Mucosa of descending colon (tissue), 3 donors: Measurements from ENCODE around the gene CCDC182. TPM values are rescaled to one million over a fixed set of nuclear protein-coding genes. Genes with fewer than 3 reads are reported as not detected.

Source experiments
- ATAC-seq: fragments of 200-7000 bp; cut with Tn5 transposase; one replicate; pipeline ENCODE4 v1.9.1; 2020; ENCODE audit warnings: mild to moderate bottlenecking, moderate library complexity
- DNase-seq, 3 donors: peaks; one replicate each; pipeline ENCODE4 v3.0.0-alpha.2; 2020
- H3K36me3 ChIP-seq: fragments of 200-600 bp; one replicate; pipeline ENCODE4 v1.8.0; 2021; ENCODE audit warnings: low read depth, mild to moderate bottlenecking
- H3K4me1 ChIP-seq: fragments of 200-600 bp; one replicate; pipeline ENCODE4 v1.8.0; 2021; ENCODE audit warnings: low read depth, mild to moderate bottlenecking
- H3K4me3 ChIP-seq: fragments of 200-600 bp; one replicate; pipeline ENCODE4 v1.8.0; 2021; ENCODE audit warnings: mild to moderate bottlenecking
- H3K9me3 ChIP-seq: fragments of 200-600 bp; one replicate; pipeline ENCODE4 v1.8.0; 2021; ENCODE audit warnings: mild to moderate bottlenecking
- intact Hi-C, 2 donors: fragments of 100-400 bp; cut with DNase I in 1 of 2; cut with micrococcal nuclease in 1 of 2; formaldehyde crosslinking; loops; one replicate each; pipeline versions ENCODE4 v1.11.0 to v1.11.1; 2022; cut with DNase I, micrococcal nuclease
- total RNA-seq, 3 donors: library from RNA; stranded (reverse); fragmentation: NEBNext Ultra II Directional in 2 of 3; extraction: Animal tissue kit (Norgen Biotek cat#: 25700) in 2 of 3; gene quantifications; one replicate each; pipeline versions ENCODE4 v1.2.1 to v1.2.4, GENCODE V29; 2021 to 2023
- TF ChIP-seq, protein P1 (sequence below): fragments of 200-600 bp; IDR thresholded peaks from one replicate; pipeline ENCODE4 v1.8.0; 2022; ENCODE audit warnings: antibody characterized with exemption, mild to moderate bottlenecking
- donor health status: DM: no; HTN: no; CAD: no; lungs with moderate emphysema.
- donor health status: DM: no; HTN: no; CAD: no.
- donor health status: DM: no; HTN: yes; CAD: no.

CCDC182 gene
- total RNA-seq, 3 donors from 2014 or later = not detected

DNA sequence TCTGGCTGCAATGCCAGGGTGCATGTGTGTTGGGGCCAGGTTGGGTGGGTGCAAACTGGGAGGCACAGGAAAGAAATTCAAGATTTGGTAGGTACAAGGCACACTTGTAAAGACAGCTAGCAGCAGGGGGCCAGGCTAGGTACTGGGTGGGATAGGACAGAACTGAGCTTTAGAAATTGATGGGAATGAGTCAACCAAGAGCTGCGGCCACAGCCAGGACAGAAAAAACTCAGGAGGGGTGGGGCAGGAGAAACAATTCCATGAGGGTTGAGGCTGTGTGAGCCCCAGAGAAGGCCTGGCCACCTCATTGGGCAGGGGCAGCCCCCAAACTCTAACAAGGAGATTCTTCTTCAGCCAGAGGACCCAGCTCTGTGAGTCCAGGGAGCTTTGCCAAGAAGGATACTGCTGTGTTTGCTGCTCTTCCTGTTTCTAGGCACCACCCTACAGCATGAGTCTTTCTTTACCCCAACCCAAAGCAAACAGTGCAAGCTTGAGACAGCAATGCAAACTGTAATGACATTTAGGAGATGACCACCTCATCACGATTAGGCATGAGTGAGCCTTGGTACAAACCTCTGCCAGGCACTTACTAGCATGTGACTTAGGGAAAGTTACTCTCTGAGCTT is 21.3 kb upstream of the CCDC182 start:
- H3K36me3 ChIP-seq = no peaks in the 10 kb centered on the region
- TF ChIP-seq, protein P1, sequence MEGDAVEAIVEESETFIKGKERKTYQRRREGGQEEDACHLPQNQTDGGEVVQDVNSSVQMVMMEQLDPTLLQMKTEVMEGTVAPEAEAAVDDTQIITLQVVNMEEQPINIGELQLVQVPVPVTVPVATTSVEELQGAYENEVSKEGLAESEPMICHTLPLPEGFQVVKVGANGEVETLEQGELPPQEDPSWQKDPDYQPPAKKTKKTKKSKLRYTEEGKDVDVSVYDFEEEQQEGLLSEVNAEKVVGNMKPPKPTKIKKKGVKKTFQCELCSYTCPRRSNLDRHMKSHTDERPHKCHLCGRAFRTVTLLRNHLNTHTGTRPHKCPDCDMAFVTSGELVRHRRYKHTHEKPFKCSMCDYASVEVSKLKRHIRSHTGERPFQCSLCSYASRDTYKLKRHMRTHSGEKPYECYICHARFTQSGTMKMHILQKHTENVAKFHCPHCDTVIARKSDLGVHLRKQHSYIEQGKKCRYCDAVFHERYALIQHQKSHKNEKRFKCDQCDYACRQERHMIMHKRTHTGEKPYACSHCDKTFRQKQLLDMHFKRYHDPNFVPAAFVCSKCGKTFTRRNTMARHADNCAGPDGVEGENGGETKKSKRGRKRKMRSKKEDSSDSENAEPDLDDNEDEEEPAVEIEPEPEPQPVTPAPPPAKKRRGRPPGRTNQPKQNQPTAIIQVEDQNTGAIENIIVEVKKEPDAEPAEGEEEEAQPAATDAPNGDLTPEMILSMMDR = no peak
- no peaks in the 10 kb centered on the region for H3K9me3 ChIP-seq
- intact Hi-C loops = no loop called here
- ATAC-seq (no peak), DNase-seq (no peak)
- H3K4me3 ChIP-seq = no peak overlapping the region
- no peaks in the 10 kb centered on the region for H3K4me1 ChIP-seq

- H3K4me3 ChIP-seq = no peak overlapping the region
- DNase-seq (no peak), ATAC-seq (no peak)
- no peaks in the 10 kb centered on the region for H3K4me1 ChIP-seq
- intact Hi-C loops = no loop called here
- TF ChIP-seq, protein P1 = no peak
- H3K9me3 ChIP-seq = no peaks in the 10 kb centered on the region
- no peaks in the 10 kb centered on the region for H3K36me3 ChIP-seq
These were observed 17.6 kb upstream of the CCDC182 start for GRCh38 chr17:57762452-57763395.

GRCh38 chr17:57761887-57762286 is 16.8 kb upstream of the CCDC182 start:
- H3K4me1 ChIP-seq = no peaks in the 10 kb centered on the region
- DNase-seq = no peak
- TF ChIP-seq, protein P1 = no peak
- H3K4me3 ChIP-seq = no peak overlapping the region
- no peaks in the 10 kb centered on the region for H3K9me3 ChIP-seq
- ATAC-seq = no peak
- H3K36me3 ChIP-seq = no peaks in the 10 kb centered on the region
- intact Hi-C loops = no loop called here

GRCh38 chr17:57760046-57760445 is 14.9 kb upstream of the CCDC182 start:
- ATAC-seq = no peak
- TF ChIP-seq, protein P1 = no peak
- intact Hi-C loops = no loop called here
- Histone ChIP-seq H3K36me3 (no peaks in the 10 kb centered on the region), H3K9me3 (no peaks in the 10 kb centered on the region), H3K4me1 (no peaks in the 10 kb centered on the region), H3K4me3 (no peak overlapping the region)
- no peak for DNase-seq

DNA sequence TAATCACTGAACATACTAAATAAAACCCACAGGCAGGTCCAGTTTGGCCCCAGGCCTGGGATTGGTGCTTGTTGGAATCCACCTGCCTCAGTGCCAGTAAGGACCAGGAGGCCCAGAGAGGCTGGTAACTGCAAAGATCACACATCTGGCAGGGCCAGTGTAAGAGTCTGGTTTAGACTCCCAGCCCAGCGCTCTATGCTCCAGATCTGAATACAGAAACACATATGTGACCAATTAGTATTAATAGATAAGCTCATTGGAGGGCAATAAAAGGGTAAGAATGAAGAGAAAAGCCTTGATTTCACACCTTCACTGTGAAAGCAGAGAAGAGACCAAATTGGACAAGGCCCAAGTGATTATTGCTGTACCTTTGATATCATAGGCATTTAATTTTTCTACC is 13.6 kb upstream of the CCDC182 start:
- Histone ChIP-seq H3K4me3 (no peak overlapping the region), H3K36me3 (no peaks in the 10 kb centered on the region), H3K4me1 (no peaks in the 10 kb centered on the region), H3K9me3 (no peaks in the 10 kb centered on the region)
- no peak for ATAC-seq
- TF ChIP-seq, protein P1 = no peak
- DNase-seq = no peak
- intact Hi-C loops = loop anchor here in 1 of 2 donors (10.0 kb wide), 1 partner anchor 624 kb away; no protein-coding TSS in a partner anchor
